GM06990 (cell line): Measurements from ENCODE around the gene USP50.
"Not testable (repeated sequence)": the region's sequence is repeated elsewhere in the genome, so short reads cannot be mapped to it uniquely, and the experiment has no call there.

ENCODE experiments used
- DNase-seq: peaks from one replicate; pipeline ENCODE4 v3.0.0-alpha.2; 2011; ENCODE audit not compliant: insufficient read length; ENCODE audit errors: extremely low read depth
- H3K27me3 ChIP-seq: replicated peaks from 2 replicates; pipeline ENCODE4 v1.6.0; 2011; ENCODE audit warnings: low read length; ENCODE audit not compliant: control insufficient read depth, insufficient read depth
- H3K36me3 ChIP-seq: 2 replicates; pipeline ENCODE4 v1.5.1; 2011; ENCODE audit warnings: low read length; ENCODE audit not compliant: control insufficient read depth, insufficient read depth
- H3K4me3 ChIP-seq: replicated peaks from 2 replicates; pipeline ENCODE4 v1.5.1; 2011; ENCODE audit warnings: low read depth, mild to moderate bottlenecking, control low read depth, low read length
- TF ChIP-seq, protein P1 (sequence below): IDR thresholded peaks from 2 replicates; pipeline ENCODE4 v1.5.1; 2011; ENCODE audit warnings: low read length, control low read depth, mild to moderate bottlenecking, inconsistent platforms; ENCODE audit not compliant: insufficient read depth, poor library complexity, severe bottlenecking

The USP50 gene

DNA sequence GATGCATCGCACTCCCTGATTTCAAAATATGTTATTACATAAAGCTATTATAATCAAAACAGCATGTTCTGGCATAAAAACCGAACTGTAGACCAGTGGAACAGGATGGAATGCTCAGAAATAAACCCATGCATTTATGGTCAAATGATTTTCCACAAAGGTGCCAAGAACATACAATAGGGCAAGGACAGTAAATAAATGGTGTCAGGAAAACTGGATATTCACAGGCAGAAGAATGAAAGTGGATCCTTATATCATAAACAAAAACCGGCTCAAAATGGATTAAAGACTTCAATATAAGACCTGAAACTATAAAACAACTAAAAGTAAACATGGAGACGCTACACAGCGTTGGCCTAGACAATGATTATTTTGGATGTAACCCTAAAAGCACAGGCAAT lies 22.6 kb downstream of the USP50 start:
- Histone ChIP-seq H3K27me3 (no peaks in the 10 kb centered on the region), H3K36me3 (no peaks in the 10 kb centered on the region), H3K4me3 (no peak overlapping the region)
- DNase-seq = no peak
- TF ChIP-seq, protein P1, sequence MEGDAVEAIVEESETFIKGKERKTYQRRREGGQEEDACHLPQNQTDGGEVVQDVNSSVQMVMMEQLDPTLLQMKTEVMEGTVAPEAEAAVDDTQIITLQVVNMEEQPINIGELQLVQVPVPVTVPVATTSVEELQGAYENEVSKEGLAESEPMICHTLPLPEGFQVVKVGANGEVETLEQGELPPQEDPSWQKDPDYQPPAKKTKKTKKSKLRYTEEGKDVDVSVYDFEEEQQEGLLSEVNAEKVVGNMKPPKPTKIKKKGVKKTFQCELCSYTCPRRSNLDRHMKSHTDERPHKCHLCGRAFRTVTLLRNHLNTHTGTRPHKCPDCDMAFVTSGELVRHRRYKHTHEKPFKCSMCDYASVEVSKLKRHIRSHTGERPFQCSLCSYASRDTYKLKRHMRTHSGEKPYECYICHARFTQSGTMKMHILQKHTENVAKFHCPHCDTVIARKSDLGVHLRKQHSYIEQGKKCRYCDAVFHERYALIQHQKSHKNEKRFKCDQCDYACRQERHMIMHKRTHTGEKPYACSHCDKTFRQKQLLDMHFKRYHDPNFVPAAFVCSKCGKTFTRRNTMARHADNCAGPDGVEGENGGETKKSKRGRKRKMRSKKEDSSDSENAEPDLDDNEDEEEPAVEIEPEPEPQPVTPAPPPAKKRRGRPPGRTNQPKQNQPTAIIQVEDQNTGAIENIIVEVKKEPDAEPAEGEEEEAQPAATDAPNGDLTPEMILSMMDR = no peak

DNA sequence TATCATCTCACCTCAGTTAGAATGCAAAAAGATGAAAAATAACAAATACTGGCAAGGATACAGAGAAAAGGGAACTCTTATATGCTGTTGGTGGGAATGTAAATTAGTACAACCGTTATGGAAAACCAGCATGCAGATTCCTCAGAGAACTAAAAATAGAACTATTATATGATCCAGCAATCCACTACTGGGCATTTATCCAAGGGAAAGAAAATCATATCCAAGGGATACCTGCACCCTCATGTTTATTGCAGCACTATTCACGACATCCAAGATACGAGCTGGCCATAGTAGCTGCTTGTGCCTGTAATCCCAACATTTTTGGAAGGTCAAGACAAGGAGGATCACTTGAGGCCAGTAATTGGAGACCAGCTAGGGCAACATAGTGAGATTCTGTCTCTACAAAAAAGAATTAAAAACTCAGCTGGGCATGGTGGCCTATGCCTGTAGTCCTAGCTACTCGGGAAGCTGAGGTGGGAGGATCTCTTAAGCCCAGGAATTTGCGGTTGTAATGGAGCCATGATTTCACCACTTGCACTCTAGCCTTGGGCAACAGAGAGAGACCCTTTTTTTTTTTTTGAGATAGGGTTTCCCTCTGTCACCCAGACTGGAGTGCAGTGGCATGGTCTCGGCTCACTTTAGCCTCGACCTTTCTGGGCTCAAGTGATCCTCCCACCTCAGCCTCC lies 26.6 kb downstream of the USP50 start:
- no peak for DNase-seq
- Histone ChIP-seq H3K36me3 (no peaks in the 10 kb centered on the region), H3K27me3 (no peaks in the 10 kb centered on the region), H3K4me3 (no peak overlapping the region)
- TF ChIP-seq, protein P1 = no peak

DNA sequence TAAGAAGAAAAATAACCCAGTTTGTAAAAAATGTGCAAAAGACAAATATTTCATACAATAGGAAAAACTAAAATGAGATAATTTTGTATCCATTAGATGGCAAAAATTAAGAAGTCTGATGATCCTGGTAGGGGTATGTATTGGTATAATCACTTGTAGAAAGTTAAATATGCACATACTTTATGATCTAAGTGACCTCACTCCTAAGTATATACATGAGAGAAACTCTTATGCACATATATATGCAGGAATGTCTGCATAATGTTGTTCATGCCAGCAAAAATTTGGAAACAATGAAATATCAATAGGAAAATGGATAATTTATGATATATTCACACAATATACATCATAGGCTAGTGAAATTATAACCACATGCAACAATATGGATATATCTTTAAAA lies 33.5 kb downstream of the USP50 start:
- H3K27me3 ChIP-seq = no peaks in the 10 kb centered on the region
- H3K36me3 ChIP-seq = no peaks in the 10 kb centered on the region
- DNase-seq = no peak
- TF ChIP-seq, protein P1 = no peak
- H3K4me3 ChIP-seq = no peak overlapping the region

DNA sequence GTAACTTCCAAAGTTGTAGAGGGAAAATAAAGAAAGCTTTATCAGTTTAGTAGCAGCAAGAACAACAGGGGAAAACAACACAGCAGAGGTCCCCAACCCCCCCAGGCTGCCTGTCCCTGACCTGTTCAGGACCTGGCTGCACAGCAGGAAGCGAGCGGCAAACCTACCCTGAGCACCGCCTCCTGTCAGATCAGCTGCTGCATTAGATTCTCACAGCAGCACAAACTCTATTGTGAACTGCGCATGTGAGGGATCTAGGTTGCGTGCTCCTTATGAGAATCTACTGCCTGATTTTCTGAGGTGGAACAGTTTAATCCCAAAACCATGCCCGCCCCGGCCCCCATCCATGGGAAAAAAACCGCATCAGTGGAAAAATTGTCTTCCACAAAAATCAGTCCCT lies 40.3 kb downstream of the USP50 start:
- DNase-seq = no peak
- H3K27me3 ChIP-seq = no peaks in the 10 kb centered on the region
- TF ChIP-seq, protein P1 = no peak
- H3K4me3 ChIP-seq = no peak overlapping the region
- H3K36me3 ChIP-seq = no peaks in the 10 kb centered on the region

DNA sequence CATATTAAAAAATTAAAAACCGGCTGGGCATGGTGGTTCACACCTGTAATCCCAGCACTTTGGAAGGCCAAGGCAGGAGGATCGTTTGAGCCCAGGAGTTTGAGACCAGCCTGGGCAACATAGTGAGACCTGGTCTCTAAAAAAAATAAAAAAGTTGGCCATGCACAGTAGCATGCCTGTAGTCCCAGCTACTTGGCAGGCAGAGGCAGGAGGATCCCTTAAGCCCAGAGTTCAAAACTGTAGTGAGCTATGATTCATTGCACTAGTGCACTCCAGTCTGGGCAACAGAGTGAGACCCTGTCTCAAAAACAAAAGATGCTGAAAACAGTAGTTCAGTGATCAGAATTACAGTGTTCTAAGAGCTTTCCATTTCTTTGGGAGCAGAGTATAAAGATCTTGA lies 40.8 kb downstream of the USP50 start:
- not testable (repeated sequence) for H3K36me3 ChIP-seq, H3K27me3 ChIP-seq, H3K4me3 ChIP-seq, DNase-seq

DNA sequence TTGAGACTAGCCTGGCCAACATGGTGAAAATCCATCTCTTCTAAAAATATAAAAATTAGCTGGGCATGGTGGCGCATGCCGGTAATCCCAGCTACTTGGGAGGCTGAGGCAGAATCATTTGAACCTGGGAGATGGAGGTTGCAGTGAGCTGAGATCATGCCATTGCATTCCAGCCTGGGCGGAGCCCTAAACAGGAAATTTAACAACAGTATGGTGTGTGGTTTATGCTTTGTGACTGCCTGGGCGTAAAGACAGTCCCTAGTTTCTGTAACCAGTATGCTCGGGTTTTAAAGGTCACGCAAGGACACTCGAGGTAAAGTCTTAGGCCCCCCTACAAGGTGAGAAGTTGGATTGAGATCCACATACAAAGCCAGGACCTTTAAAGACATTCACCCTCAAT lies 43.3 kb downstream of the USP50 start:
- TF ChIP-seq, protein P1 = no peak
- no peak for DNase-seq
- peaks cover 4% of the 10 kb centered on the region for H3K36me3 ChIP-seq

More for the DNA sequence above, 43.3 kb downstream of the USP50 start:
- no peaks in the 10 kb centered on the region for H3K27me3 ChIP-seq
- H3K4me3 ChIP-seq = no peak overlapping the region
